GM18909 (cell line): ENCODE measurements around the gene MRPL27.
A peak's percentile ranks its signal among the peaks of the same experiment; 100 is the strongest.
"Not testable (repeated sequence)": the region's sequence is repeated elsewhere in the genome, so short reads cannot be mapped to it uniquely, and the experiment has no call there.

ENCODE experiments used
- ATAC-seq: cut with Tn5 transposase; IDR thresholded peaks from one replicate; pipeline ENCODE4 v1.9.1; 2021; ENCODE audit warnings: mild to moderate bottlenecking; ENCODE audit not compliant: unreplicated experiment, poor library complexity

The MRPL27 gene

GRCh38 chr17:50372758-50373556 lies at the start of gene MRPL27, which contains the start of gene EME1:
Gene MRPL27, minus strand, starts transcription at chr17:50373184. Its CDS starts 14 bp downstream, at chr17:50373170.
Gene EME1, plus strand, starts transcription at chr17:50373229. Its CDS starts 1,980 bp downstream, at chr17:50375209.
- ATAC-seq = peak; percentile 91

GRCh38 chr17:50422738-50423137 lies 49.8 kb upstream of the MRPL27 start:
- ATAC-seq = no peak

GRCh38 chr17:50421308-50422051 lies 48.5 kb upstream of the MRPL27 start:
- no peak for ATAC-seq

GRCh38 chr17:50420419-50421112 lies 47.6 kb upstream of the MRPL27 start:
- no peak for ATAC-seq

DNA sequence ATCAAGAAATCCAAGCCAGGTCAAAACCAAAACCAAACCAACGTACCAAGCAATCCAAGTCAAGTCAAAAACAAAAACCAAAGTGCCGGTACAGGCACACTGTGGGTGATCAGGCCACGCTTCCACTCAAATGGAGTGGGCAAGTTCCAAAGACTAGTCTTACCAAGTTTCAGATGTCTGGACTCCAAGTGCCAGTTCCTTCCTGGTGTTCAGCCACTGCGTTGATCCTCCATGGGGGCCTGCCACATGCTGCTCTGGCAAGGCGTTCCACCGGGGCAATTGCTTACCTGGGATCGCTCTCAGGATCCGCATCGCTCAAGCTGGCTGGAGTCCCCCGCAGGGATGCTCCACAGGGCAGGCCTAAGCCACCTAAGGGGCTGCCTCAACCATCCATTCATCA lies 46.6 kb upstream of the MRPL27 start:
- not testable (repeated sequence) for ATAC-seq

- no peak for ATAC-seq
Observed at GRCh38 chr17:50414808-50415207, 41.8 kb upstream of the MRPL27 start.

DNA sequence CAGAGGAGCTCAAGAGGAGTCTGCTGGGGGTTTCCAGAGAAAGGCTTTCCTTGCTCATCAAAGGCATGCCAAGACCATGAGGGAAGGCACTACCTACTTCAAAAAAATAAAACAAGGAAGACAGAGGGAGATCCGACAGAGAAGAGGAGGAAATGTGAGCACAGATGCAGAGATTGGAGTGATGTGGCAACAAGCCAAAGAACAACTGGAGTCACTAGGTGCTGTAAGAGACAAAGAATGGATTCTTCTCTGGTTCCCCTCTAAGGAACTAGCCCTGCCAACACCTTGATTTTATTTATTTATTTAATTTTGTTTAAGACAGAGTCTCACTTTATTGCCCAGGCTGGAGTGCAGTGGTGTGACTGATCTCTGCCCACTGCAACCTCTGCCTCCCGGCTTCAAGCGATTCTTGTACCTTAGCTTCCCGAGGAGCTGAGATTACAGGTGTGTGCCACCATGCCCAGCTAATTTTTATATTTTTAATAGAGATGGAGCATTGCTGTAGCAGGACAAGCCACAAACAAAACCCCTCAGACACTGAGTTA lies 39.3 kb upstream of the MRPL27 start:
- ATAC-seq = no peak

- no peak for ATAC-seq
Observed at GRCh38 chr17:50407921-50408320, 34.9 kb upstream of the MRPL27 start.

GRCh38 chr17:50406578-50406977 lies 33.6 kb upstream of the MRPL27 start:
- ATAC-seq = no peak

- not testable (repeated sequence) for ATAC-seq
Observed at GRCh38 chr17:50405351-50405750, 32.4 kb upstream of the MRPL27 start.

DNA sequence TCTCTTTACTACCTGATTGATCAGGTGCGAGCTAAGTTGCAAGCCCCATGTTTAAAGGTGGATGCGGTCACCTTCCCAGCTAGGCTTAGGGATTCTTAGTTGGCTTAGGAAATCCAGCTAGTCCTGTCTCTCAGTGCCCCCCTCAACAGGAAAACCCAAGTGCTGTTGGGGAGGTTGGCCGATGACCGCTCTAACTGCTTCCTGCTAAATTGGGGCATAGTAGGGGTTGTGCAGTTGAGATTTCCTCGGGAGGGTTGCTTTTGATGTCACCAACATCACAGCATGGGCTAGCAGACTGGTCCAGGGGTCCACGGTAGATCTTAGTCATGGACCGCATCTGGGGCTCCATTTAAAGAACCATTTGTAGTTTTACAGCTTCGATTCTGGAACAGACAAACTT lies 26.6 kb upstream of the MRPL27 start:
- ATAC-seq = not testable (repeated sequence)

DNA sequence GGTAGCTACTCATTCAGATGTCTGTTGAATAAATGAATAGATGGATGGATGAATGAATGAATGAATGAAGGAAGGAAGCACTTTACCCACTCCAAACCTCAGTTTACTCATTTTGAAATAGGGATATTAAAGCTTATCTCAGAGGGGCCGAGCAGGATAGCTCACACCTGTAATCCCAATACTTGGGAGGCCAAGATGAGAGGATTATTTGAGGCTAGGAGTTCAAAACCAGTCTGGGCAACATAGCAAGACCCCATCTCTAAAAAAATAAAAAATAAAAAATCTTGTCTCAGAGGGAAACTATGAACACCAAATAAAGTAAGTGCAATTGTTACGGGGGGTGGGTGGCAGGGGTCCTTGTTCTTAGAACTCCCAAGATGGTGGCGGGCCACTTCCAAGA lies 25.7 kb upstream of the MRPL27 start:
- ATAC-seq = not testable (repeated sequence)

DNA sequence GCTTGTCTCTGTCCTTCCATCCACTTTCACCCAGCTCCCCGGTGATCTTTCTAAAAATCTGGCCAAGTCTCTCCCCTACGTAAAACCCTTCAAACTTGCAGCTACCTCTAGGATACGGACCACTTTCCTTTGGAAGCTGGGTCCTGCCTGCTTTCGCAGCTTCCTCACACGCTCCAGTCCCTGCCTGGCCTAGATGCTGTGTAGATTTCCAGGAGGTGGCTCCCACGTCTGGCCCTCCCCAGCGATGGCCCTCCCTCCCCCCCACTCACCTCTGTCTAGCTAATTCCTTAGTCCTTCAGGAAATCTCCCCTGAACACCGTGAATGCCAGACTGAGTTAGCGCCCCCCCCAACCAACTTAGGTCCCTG lies 24.9 kb upstream of the MRPL27 start:
- ATAC-seq = no peak

DNA sequence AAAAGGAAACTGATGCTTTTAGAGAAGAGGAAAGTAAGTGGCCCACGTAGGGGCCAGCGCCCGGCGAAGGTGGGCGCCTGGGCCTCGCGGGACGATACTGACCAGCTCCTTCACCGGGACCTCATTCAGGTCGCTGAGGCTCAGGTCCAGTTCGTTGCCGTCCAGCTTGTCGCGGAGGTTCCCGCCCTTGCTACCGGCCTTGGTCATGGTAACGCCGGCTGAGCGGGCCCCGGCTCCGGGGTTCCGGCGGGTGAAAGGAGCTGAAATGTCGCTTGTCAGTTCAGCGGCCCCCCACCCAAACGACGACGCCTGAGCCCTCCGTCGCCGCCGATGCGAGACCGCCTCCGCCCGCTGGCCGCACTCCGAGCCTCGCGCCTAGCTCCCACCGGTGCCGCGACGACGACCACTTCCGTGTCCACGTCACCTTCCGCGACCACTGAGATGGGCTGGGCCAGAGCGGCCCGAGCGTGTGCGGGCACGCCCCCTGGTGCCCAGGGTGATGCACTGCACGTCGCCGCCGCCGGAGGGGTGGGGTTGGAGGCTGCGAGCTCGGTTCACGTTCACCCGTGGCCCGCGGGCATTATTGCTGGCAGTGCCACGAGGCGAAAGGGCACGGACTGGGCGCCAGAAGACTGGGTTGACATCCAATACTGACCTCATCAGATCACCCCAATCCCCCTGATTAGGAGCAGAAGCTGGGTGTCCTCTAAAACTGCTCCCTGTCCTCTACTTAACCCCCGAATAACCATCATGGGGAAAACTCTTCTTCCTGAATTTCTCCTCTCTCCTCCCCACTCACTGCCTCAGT lies 24.3 kb upstream of the MRPL27 start, which contains the start of gene LRRC59:
Gene LRRC59 (minus strand): TSS at position 413 of the 808 bp plus-strand sequence. CDS start 206 bp downstream, at position 207.
- ATAC-seq = peak; percentile 98

GRCh38 chr17:50396261-50397110 lies 23.5 kb upstream of the MRPL27 start:
- no peak for ATAC-seq

- no peak for ATAC-seq
Observed at GRCh38 chr17:50394711-50395110, 21.7 kb upstream of the MRPL27 start.

GRCh38 chr17:50393700-50394099 lies 20.7 kb upstream of the MRPL27 start:
- no peak for ATAC-seq

GRCh38 chr17:50392621-50393020 lies 19.6 kb upstream of the MRPL27 start:
- ATAC-seq = no peak

- no peak for ATAC-seq
Observed at GRCh38 chr17:50389534-50389933, 16.6 kb upstream of the MRPL27 start.
